ENCODE measurements around the gene MAP3K4.

The MAP3K4 gene, protein sequence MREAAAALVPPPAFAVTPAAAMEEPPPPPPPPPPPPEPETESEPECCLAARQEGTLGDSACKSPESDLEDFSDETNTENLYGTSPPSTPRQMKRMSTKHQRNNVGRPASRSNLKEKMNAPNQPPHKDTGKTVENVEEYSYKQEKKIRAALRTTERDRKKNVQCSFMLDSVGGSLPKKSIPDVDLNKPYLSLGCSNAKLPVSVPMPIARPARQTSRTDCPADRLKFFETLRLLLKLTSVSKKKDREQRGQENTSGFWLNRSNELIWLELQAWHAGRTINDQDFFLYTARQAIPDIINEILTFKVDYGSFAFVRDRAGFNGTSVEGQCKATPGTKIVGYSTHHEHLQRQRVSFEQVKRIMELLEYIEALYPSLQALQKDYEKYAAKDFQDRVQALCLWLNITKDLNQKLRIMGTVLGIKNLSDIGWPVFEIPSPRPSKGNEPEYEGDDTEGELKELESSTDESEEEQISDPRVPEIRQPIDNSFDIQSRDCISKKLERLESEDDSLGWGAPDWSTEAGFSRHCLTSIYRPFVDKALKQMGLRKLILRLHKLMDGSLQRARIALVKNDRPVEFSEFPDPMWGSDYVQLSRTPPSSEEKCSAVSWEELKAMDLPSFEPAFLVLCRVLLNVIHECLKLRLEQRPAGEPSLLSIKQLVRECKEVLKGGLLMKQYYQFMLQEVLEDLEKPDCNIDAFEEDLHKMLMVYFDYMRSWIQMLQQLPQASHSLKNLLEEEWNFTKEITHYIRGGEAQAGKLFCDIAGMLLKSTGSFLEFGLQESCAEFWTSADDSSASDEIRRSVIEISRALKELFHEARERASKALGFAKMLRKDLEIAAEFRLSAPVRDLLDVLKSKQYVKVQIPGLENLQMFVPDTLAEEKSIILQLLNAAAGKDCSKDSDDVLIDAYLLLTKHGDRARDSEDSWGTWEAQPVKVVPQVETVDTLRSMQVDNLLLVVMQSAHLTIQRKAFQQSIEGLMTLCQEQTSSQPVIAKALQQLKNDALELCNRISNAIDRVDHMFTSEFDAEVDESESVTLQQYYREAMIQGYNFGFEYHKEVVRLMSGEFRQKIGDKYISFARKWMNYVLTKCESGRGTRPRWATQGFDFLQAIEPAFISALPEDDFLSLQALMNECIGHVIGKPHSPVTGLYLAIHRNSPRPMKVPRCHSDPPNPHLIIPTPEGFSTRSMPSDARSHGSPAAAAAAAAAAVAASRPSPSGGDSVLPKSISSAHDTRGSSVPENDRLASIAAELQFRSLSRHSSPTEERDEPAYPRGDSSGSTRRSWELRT (N-terminal part only)

DNA sequence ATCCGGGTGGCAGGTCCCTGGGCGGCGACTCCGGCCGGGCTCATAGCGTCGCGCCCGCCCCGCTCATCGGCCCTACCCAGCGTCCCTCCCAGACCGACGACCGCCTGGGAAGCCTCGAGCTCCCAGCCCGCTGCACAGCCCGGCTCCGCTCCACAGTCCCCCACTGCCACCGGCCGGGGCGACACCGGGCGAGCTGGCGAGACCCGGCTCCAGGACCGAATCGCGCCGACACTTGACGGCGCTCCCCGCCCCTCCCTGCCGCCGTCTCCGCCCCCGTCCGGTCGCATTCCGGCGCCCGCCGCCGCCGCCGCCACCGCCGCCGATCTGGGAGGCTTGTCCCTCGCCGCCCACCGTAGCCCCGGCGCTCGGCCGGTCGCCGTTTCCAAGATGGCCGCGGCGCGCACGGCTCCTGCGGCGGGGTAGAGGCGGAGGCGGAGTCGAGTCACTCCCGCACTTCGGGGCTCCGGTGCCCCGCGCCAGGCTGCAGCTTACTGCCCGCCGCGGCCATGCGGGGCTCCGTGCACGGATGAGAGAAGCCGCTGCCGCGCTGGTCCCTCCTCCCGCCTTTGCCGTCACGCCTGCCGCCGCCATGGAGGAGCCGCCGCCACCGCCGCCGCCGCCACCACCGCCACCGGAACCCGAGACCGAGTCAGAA is at the start of gene MAP3K4:
TSS of gene MAP3K4 (plus strand) at position 364 of the 655 bp plus-strand sequence. CDS start at position 527, 163 bp downstream.
- DNase-seq = peak; percentile 87

DNA sequence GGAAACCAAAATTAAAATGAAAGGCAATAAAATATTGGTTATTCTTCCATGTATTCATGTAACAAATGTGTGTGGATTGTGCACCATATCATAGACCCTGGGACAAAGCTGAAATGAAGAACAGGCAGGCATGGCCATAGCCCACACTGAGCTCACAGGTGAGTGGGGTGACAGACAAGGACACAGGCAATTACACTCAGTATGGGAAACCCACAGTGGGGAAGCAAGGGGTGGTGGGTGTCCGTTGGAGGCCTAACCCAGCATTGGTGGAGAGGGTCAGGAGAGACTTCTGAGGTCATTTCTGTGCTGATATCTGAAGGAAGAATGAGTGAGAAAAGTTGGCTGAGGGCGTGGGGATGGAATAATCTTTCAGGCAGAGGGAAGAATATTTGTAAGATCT is 47.6 kb upstream of the MAP3K4 start:
- no peak for DNase-seq

DNA sequence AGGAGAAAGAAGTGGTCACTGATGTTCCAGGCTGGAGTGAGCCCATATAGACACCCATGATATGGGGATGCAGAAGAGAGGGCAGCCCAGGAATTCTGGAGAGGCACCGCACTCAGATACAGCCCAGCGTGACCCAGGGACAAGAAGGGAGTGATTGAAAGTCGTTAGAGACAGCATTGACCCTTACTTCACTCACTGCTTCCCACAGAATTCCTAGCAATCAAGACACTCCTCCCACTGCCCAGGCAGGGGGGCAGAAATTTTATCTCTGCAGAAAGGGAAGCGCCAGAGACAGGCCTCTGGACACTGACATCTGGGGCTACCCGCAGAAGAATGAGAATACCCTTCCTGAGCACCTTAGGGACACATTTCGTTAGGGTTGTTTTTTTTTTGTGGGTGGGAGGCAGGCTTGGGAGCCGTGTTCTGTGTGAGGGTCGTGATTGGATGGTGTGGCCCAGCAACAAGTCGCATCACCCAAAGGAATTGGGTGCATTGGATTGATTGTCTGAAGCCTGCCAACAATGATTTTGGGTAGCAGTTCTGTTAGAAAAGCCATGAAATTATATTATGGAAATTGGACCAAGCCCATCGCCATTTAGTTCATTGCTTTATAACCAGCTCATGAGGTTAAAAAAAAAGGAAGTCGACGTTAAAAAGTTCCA is 45.9 kb upstream of the MAP3K4 start:
- DNase-seq = no peak

DNA sequence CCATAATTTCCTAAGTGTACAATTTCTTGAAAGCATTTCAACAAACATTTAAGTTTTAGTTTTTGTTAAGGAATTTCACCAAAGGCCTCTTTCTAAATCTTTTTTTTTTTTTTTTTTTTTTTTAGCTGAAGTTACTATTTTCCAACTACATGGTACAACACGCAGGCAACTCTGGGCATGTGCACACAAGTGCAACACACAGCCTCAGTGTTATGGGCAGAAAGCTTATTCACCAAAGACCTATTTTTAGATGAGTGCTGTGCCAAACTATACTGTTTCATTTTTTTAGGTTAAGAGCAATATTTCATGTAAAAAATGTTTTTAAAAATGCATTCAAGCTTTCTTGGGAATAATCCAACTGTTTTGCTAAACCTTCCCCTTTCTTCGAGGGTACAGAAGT is 42.0 kb upstream of the MAP3K4 start:
- no peak for DNase-seq

DNA sequence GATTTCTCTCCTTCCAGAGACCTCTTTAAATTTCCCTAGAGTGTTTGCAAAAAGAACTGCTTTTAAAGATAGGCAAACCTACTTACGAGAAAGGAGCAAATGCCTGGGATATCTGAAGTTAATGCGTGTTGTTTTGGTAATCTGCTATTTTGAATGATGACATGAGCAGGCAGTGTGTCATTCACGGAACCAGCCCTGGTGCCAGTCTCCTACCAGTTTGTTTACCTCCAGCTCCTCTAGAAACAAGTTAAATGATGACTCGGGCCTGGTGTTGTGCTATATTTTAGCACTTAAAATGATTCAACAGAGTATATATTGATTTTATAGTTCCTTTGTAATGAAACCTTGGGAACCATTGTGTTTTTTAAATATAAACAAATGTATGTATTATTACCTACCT is 41.1 kb upstream of the MAP3K4 start:
- no peak for DNase-seq

DNA sequence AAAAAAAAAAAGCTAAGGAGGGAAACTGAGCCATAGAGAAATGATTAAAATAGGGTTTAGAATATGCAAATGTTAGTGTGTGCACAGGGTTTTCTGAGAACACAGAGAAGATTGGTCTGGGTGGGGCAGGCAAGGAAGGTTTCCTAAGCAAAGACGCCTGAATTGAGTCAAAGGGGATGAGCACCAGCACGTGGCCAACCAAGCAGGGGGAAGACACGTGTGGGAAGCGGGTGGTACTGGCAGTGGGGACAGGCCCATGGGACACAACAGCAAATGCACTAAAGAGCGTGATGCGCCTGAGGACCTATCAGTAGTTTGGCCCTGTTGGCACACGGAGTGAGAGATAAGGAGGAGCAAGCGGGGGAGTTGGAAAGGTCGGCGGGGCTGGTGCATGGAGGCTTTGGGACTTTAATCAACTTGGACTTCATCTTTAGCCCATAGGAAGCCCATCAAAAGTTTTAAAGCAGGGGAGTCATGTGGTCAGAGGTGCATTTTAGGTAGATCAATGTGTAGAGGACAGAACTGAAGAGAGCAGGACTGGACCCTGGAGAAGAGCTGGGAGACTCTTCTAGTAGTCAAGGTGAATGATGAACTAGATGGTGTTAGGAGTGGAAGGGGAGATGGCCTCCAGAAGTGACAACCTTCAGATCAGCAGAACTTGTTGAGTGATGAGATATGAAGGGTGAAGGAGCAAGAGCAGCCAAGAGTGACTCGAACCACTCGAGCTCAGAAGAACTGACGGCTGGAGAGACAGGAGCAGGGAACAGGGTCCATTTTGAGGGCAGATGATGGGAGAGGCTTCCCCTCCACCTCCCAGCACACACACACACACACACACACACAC is 40.2 kb upstream of the MAP3K4 start:
- DNase-seq = no peak

DNA sequence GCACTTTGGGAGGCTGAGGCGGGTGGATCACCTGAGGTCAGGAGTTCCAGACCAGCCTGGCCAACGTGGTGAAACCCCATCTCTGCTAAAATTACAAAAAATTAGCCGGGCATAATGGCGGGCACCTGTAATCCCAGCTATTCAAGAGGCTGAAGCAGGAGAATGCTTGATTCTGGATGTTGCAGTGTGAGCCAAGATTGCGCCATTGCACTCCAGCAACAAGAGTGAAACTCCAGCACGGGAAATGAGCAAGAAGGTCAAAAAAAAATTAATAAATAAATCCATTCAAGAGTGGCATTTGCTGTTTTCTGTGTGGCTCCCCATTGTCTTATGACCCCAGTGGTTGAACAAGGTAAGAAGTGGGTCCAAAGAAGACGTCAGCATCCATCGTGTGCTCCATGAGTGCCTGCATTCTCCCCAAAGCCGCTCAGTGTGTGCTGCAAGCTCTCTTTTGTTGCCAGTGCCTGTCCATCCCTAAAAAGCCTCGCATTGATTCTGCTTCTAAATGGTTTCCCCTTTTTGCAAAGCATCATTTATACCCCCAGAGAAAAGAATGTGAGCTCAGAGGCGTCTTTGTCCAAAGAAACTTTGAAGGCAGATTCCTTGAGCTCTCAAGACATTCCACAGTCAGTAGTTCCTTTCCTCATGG is 38.8 kb upstream of the MAP3K4 start:
- DNase-seq = no peak

DNA sequence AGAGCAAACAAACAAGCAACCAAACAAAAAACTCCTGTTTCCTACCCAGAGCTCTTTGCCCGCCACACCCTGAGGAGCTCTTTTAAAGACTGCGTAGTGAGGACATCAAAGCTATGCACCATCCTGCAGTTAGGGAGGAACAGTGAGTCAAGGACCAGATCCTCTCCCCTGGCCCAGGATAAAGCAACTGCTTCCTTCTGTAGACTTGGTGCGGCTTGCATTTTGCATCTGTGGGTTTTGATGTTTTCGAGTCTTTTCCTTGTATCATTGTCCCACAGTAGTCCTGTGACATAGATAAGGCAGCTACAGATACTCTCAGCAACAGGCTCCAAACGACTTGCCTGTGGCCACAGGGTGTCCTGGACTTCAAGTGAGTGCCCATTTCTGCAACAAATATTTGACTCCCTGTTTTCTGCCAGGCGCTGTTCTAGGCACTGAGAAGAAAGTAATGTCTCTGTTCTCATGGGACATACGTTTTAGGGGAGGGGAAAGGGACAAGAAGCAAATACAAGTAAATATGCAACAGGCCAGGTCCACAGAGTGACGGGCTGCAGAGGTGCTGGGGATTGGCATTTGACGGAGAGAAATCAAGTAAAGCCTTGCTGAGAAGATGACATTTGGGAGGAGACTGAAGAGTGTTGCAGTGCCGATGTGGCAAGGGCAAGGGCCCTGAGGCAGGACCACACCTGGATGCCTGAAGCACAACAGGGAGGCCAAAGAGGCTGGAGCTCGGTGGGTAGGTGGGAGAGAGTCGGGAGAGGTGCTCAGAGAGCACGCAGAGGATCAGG is 35.9 kb upstream of the MAP3K4 start:
- DNase-seq = no peak

DNA sequence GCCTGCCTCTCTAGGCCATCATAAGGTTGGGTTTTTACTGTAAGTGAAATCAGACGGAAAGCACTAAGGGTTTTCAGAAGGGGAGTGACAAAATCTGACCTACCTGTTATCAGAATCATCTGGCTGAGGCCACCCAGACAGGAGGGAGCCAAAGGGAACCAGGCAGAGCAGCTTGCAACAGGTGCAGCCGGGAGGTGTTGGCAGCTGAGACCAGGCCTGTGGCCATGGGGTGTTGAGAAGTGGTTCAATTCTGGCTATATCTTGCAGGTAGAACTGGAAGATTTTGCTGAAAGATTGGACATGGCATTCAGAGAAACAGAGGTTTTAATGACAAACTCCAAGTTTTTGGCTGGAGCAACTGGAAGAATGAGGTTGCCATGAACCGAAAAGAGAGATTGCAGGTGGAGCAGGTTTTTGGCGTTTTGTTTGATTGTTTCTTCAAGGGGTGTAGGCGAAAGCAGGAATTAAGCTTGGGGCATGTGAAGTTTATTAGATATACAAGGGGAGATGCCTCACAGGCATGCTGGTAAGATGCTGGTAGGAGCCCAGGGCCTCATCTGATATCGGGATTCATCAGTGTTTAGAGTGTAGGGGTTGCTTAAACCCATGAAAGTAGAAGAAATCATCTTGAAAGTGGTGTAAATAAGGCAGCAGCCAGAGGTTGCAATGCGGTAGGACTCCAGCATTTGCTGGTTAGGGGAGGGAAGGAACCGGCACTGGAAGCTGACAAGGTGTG is 35.1 kb upstream of the MAP3K4 start:
- DNase-seq = no peak

DNA sequence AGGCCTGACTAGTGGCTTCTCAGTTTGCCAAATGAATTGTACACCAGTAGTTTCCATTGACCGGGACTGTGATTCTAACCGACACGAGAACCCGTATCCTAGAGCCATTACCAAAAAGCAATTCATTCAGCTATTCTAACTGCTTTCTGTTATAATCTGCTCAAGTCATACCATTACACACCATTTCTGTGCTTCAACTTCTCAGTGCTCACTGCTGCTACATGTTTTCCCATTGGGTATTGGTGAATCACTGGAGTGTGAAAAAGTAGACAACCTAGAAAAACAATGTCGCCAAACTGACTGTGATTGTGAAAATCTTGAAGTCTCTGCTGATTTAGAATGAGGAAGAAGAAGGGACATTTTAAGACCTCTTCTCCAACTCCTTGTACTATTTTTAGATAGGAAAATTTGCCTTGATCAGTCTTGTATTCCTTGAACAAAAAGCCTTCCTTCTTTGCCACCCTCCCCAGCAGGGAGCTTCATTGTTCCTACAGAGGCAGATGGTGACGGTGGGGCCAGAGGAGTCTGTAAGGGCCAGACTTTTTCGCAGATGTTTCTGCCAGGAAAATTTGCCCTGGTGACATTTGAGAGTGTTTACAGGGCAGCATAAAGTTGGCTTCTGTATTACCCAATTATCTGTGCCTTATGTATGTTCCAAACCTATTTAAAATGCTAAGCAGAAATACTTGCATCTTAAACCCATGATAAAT is 31.7 kb upstream of the MAP3K4 start:
- no peak for DNase-seq

DNA sequence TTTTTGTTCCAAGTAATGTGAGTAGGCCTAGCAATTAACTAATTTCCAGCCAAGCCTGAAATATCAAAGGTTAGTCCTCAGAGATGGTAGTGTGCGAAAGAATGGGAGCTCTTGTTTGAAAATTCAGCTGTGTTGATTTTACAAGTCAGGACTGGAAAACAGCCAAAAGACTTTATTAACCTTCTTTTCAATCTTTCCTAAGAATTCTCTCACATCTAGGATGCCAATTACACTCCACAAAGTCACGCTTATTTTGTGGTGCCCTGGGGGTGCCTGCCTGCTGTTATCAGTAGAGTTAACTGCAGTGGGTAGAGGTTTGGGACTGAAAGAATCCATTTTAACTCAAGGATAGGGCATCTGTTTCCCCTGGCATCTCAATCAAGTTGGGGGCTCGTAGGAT is 30.7 kb upstream of the MAP3K4 start:
- no peak for DNase-seq

DNA sequence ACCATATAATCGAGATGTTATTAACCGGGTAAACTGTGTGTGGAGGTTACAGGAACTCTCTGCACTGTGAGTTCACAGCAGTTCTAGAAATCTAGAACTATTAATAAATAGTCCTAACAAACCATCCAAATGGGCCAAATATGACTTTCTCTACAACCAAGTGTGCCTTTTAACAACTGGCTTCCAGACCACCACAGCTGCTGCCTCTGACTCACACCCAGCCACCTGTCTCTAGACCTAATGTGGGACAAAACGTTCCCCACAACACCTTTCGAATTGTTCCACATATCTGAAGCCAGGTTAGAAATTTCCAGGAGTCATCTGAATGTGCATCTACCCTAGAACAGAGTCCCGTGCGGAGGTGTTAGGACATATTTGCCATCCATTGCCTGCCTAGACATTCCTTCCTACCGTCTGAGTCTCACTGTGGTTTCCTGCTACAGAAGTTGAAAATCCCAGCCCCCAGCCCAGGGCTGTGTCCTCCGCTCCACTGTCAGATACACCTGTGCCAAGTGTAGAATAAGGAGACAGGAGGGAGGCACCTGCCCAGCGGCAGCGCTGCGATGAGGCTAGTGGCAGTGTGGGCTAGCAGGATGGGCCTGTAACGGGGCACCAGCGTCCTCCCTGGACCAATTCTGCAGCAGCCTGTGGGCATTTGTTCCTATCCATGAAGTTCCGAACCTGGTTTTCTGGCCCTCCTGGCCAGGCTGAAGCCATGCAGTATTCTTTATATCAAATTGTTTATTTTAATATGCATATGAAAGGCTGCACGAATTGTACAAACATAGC is 28.5 kb upstream of the MAP3K4 start:
- no peak for DNase-seq

DNA sequence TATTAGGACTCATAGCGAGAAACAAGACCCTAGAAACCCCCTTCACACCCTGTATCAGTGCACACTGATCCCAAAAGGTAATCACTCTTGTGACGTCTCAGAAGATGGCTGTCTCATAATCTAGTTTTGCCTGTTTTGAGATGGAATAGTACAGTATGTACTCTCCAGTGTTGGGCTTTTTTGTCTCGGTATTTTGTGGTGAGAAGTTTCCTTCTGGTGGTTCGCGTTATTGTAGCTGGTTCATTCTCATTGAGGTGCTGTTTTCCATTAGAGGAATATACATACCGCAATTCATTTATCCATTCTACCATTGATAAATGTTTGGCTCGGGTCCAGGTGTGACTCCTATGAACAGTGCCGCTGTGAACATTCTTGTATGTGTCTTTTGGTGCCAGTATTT is 27.9 kb upstream of the MAP3K4 start:
- DNase-seq = no peak

DNA sequence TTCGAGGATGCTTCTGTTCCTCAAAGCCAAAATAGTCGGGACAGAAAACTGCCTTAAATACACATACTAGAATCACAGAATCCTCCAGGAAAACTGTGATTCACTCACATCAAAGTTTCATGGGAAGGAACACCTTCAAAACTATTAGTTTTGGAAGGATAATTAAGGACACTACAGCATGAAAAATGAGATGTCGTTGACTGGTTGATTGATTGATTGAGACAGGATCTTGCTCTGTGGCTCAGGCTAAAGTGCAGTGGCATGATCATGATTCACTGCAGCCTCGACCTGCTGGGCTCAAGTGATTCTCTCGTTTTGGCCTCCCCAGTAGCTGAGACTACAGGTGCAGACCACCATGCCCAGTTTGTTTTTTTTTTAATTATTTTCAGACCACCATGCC is 25.7 kb upstream of the MAP3K4 start:
- no peak for DNase-seq

DNA sequence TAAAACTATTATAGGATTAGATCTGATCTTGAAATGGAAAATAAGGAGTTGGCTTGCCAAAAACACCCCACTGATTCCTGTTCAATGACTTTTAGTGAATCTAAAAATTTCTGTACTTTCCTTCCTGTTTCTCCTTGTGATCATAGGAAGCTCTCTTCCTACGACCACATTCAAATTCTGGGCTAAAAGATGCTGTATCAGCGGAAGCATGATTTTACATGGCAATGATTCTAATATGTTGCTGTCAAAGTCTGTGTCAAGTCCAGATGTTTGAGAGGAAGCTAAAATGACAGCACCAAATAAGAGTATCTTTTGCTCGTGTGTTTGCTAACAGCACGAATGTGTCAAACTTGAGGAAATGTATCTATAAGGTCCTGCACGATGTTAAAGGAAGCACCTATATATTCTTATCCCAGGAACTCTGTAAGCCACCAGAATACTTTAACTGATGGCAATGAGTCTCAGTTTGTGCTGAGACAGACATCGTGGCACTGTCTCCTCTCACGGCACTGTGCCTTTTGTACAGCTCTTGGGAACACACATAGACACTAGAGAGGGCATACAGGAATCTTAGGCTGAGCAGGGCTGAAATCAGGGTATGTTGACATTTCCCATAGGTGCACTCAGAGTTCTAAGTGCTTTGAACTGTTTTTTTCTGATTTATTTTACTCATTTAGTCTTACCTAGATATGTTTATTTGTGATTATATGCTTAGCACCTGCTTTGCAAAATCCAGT is 24.9 kb upstream of the MAP3K4 start:
- no peak for DNase-seq

DNA sequence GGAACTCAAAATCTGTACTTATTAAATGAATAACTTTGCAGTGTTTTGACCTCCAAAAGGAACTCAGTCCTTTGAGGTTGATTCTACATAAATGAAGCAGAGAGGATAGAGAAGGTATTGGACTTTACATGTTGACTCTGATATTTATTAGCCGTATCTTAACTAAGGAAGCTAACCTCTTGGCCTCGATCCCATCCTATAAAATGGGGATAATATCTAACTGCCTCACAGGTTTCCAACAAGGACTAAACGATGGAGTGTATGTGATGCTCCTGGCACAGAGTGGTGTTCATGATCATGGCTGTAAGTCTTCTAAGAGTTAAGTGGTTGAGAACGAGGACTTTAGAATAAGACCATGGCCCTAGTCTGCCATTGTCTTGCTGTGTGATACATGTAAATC is 24.2 kb upstream of the MAP3K4 start:
- no peak for DNase-seq

DNA sequence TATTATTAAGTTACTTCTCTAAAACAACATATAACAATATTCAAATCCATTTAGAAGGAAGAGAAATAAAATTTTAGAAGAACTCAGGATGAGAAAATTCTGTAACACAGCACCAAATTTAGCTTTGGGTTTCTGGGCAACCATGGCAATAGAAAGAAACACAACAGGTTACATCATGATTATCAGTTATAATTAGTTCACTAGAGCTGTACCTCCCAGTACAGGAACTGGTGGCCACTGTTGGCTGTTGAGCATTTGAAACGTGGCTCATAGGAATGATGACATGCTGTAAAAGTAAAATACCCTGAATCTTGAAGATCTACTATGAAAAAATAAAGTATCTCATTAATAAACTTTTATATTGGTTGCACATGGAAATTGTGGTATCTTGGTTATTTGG is 23.7 kb upstream of the MAP3K4 start:
- no peak for DNase-seq

Data from CD4-positive, alpha-beta T cell treated with Interleukin-17A for 4 hours (primary cell).